Endothelial cell of umbilical vein (primary cell): ENCODE results near the gene SLC1A7. TPM values are rescaled to one million over a fixed set of nuclear protein-coding genes. Genes with fewer than 3 reads are reported as not detected.

ENCODE experiments used
- BruUV-seq: library from RNA; stranded (reverse); fragments of 400-500 nt; replicated peaks from 2 replicates; lab custom pipeline; 2021; lab: Mats Ljungman, UMichigan
- CTCF ChIA-PET: fragments of 300-600, 350-600 bp; sonication (Branson Sonifier 250); formaldehyde crosslinking; loops from one replicate; lab custom pipeline; 2021; ENCODE audit warnings: antibody characterized with exemption, inconsistent platforms; lab: Charles Lee
- POLR2A ChIA-PET: fragments of 300-600, 350-600 bp; sonication (Branson Sonifier 250); formaldehyde crosslinking; loops from one replicate; lab custom pipeline; 2021; ENCODE audit warnings: antibody characterized with exemption, inconsistent platforms; lab: Charles Lee
- DNase-seq: peaks from one replicate; pipeline ENCODE4 v3.0.0-alpha.2; 2011; ENCODE audit warnings: low read depth, low spot score
- FAIRE-seq: peaks from 2 replicates; lab custom pipeline; 2011; peaks lifted over from hg19 to GRCh38; lab: Jason Lieb, UNC
- H2AFZ ChIP-seq: 2 replicates; pipeline ENCODE4 v1.6.0; 2012; ENCODE audit warnings: low read depth, low read length, control low read depth, inconsistent platforms
- H3K27ac ChIP-seq: 2 replicates; pipeline ENCODE4 v1.5.1; 2011; ENCODE audit warnings: low read depth, mild to moderate bottlenecking, control low read depth, low read length, moderate library complexity; ENCODE audit not compliant: insufficient read depth
- H3K27me3 ChIP-seq, 2 experiments: 2 replicates each; pipeline versions ENCODE4 v1.6.0 to v1.6.1; 2011; ENCODE audit warnings: low read length in 2 of 2, mixed read lengths in 1 of 2; ENCODE audit not compliant: control insufficient read depth in 2 of 2, insufficient read depth in 2 of 2
- H3K36me3 ChIP-seq, 2 experiments: 2 replicates in 1 of 2; 3 replicates in 1 of 2; pipeline ENCODE4 v1.5.1; 2011; ENCODE audit warnings: low read length in 2 of 2, mild to moderate bottlenecking in 1 of 2, moderate library complexity in 1 of 2; ENCODE audit not compliant: control insufficient read depth in 2 of 2, insufficient read depth in 2 of 2; ENCODE audit errors: extremely low read depth in 1 of 2
- H3K4me1 ChIP-seq: 3 replicates; pipeline ENCODE4 v1.5.1; 2011; ENCODE audit warnings: mild to moderate bottlenecking, low read length; ENCODE audit not compliant: control insufficient read depth, insufficient read depth; ENCODE audit errors: extremely low read depth
- H3K4me2 ChIP-seq: 2 replicates; pipeline ENCODE4 v1.6.1; 2011; ENCODE audit warnings: low read length, control low read depth, mixed read lengths; ENCODE audit not compliant: insufficient read depth
- H3K4me3 ChIP-seq, 3 experiments: fragments of 200-600 bp in 1 of 3; sonication (generic), shearing (Covaris generic) in 1 of 3; replicated peaks in 1 of 3; 2 replicates each; pipeline ENCODE4 v1.5.1; 2011 to 2016; ENCODE audit warnings: control low read depth in 3 of 3, low read length in 3 of 3, mild to moderate bottlenecking in 2 of 3, inconsistent platforms in 1 of 3, low read depth in 1 of 3, moderate library complexity in 1 of 3; ENCODE audit not compliant: insufficient read depth in 1 of 3
- H3K79me2 ChIP-seq: 2 replicates; pipeline ENCODE4 v1.6.0; 2012; ENCODE audit warnings: low read length, inconsistent platforms; ENCODE audit not compliant: control insufficient read depth, insufficient read depth
- H3K9ac ChIP-seq: replicated peaks from 2 replicates; pipeline ENCODE3; 2011; ENCODE audit warnings: low read length, control low read depth; ENCODE audit not compliant: insufficient read depth; ENCODE audit errors: extremely low read depth
- H3K9me1 ChIP-seq: replicated peaks from 3 replicates; pipeline ENCODE4 v1.6.0; 2011; ENCODE audit warnings: mild to moderate bottlenecking, low read length; ENCODE audit not compliant: control insufficient read depth, insufficient read depth; ENCODE audit errors: extremely low read depth
- H3K9me3 ChIP-seq: replicated peaks from 2 replicates; pipeline ENCODE4 v1.5.1; 2012; ENCODE audit warnings: low read length, inconsistent platforms; ENCODE audit not compliant: control insufficient read depth, insufficient read depth
- H4K20me1 ChIP-seq: replicated peaks from 2 replicates; pipeline ENCODE3; 2011; ENCODE audit warnings: mild to moderate bottlenecking, low read length; ENCODE audit not compliant: control insufficient read depth, insufficient read depth; ENCODE audit errors: extremely low read depth
- EZH2 ChIP-seq: IDR thresholded peaks from 2 replicates; pipeline ENCODE4 v1.6.1; 2012; ENCODE audit warnings: borderline replicate concordance, low read depth, mild to moderate bottlenecking, moderate library complexity, low read length, inconsistent platforms; ENCODE audit not compliant: severe bottlenecking
- FOS ChIP-seq: IDR thresholded peaks from 2 replicates; pipeline ENCODE4 v1.6.1; 2011; ENCODE audit warnings: mild to moderate bottlenecking, low read length, moderate library complexity, borderline replicate concordance; ENCODE audit not compliant: insufficient read depth
- GATA2 ChIP-seq: IDR thresholded peaks from 2 replicates; pipeline ENCODE4 v1.7.0; 2011; ENCODE audit warnings: low read depth, mild to moderate bottlenecking, moderate library complexity, mixed read lengths, low read length; ENCODE audit not compliant: insufficient read length, insufficient read depth
- JUN ChIP-seq: IDR thresholded peaks from 2 replicates; pipeline ENCODE4 v1.6.1; 2011; ENCODE audit warnings: borderline replicate concordance, low read depth; ENCODE audit not compliant: insufficient read length, insufficient read depth
- MAX ChIP-seq: IDR thresholded peaks from 2 replicates; pipeline ENCODE4 v1.6.1; 2011; ENCODE audit not compliant: insufficient read depth, insufficient read length
- MYC ChIP-seq: IDR thresholded peaks from one replicate; pipeline ENCODE4 v1.6.1; 2011; ENCODE audit warnings: mild to moderate bottlenecking, low read depth, low read length
- POLR2A ChIP-seq: IDR thresholded peaks from 2 replicates; pipeline ENCODE4 v1.6.1; 2012; ENCODE audit warnings: low read depth, mild to moderate bottlenecking, control low read depth, low read length
- POLR2AphosphoS5 ChIP-seq: IDR thresholded peaks from 2 replicates; pipeline ENCODE4 v1.6.1; 2012; ENCODE audit warnings: low read depth, mild to moderate bottlenecking, control low read depth, low read length, moderate library complexity; ENCODE audit not compliant: insufficient read depth
- dilution Hi-C: fragments of 300-500 bp; cut with MboI; formaldehyde crosslinking; loops from one replicate; pipeline ENCODE4 v1.15.0; 2019; ENCODE audit warnings: low sequenced_read_pairs; ENCODE audit not compliant: extremely low pct_ligation_motif_present
- intact Hi-C: fragments of 100-400 bp; cut with micrococcal nuclease; formaldehyde crosslinking; loops from one replicate; pipeline ENCODE4 v1.10.0; 2022
- polyA plus RNA-seq, 4 experiments: library from polyadenylated mRNA; depleted of rRNA in 3 of 4; stranded (reverse) in 3 of 4; unstranded in 1 of 4; fragments of >200 nt; gene quantifications; 2 replicates each; pipeline versions ENCODE4 v1.2.1 to v1.2.3, GENCODE V29; 2011 to 2012; ENCODE audit warnings: missing spikeins in 1 of 4
- total RNA-seq: library from RNA; stranded (reverse); gene quantifications from 2 replicates; pipeline ENCODE4 v1.2.3, GENCODE V29; 2021
- TF ChIP-seq, protein P1 (sequence below), 2 donors: IDR thresholded peaks; 1 replicate in 1 of 2; 2 replicates in 1 of 2; pipeline ENCODE4 v1.5.1; 2011; ENCODE audit warnings: low read length in 2 of 2, mild to moderate bottlenecking in 2 of 2, moderate library complexity in 2 of 2, control low read depth in 1 of 2, inconsistent platforms in 1 of 2, low read depth in 1 of 2; ENCODE audit not compliant: insufficient read depth in 1 of 2; ENCODE audit errors: extremely low read depth in 1 of 2

The SLC1A7 gene
- total and polyA plus RNA-seq, 2 donors (not counting 3 experiments of a cell fraction or from before 2014, with no cell fraction given), result not detected

GRCh38 chr1:53121319-53122172 lies 20.9 kb downstream of the SLC1A7 start:
- no peak for FAIRE-seq

More at GRCh38 chr1:53121319-53122172, 20.9 kb downstream of the SLC1A7 start:
- ChIA-PET POLR2A (no interaction called here), CTCF (no interaction called here)
- no TSS peak for BruUV-seq
- TF ChIP-seq MYC, result no peak
- TF ChIP-seq FOS, result no peak
- no peak for TF ChIP-seq MAX
- no peak for TF ChIP-seq GATA2
- TF ChIP-seq, protein P1, sequence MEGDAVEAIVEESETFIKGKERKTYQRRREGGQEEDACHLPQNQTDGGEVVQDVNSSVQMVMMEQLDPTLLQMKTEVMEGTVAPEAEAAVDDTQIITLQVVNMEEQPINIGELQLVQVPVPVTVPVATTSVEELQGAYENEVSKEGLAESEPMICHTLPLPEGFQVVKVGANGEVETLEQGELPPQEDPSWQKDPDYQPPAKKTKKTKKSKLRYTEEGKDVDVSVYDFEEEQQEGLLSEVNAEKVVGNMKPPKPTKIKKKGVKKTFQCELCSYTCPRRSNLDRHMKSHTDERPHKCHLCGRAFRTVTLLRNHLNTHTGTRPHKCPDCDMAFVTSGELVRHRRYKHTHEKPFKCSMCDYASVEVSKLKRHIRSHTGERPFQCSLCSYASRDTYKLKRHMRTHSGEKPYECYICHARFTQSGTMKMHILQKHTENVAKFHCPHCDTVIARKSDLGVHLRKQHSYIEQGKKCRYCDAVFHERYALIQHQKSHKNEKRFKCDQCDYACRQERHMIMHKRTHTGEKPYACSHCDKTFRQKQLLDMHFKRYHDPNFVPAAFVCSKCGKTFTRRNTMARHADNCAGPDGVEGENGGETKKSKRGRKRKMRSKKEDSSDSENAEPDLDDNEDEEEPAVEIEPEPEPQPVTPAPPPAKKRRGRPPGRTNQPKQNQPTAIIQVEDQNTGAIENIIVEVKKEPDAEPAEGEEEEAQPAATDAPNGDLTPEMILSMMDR (IDR thresholded peaks at IDR 0.05; ENCODE audit: extremely low read depth in 1 of 2, insufficient read depth in 1 of 2, low read depth in 1 of 2, low read length in 2 of 2), result no peak
- no peak for TF ChIP-seq JUN
- no peak for TF ChIP-seq EZH2
- no peak for TF ChIP-seq POLR2A
- no peak for TF ChIP-seq POLR2AphosphoS5
- H3K79me2 ChIP-seq, result no peaks in the 10 kb centered on the region
- intact Hi-C loops (no loop called here), dilution Hi-C loops (no loop called here)
- H4K20me1 ChIP-seq, result no peaks in the 10 kb centered on the region
- DNase-seq, result no peak
- no peaks in the 10 kb centered on the region for H3K36me3 ChIP-seq
- H3K27me3 ChIP-seq, result peaks cover 0 to 7% of the 10 kb centered on the region in 2 experiments
- no peaks in the 10 kb centered on the region for H3K4me1 ChIP-seq
- no peak overlapping the region for H3K9ac ChIP-seq
- H3K4me2 ChIP-seq, result no peak overlapping the region
- H3K4me3 ChIP-seq, result no peak overlapping the region
- H2AFZ ChIP-seq, result no peak overlapping the region
- no peaks in the 10 kb centered on the region for H3K9me1 ChIP-seq
- no peak overlapping the region for H3K27ac ChIP-seq
- no peaks in the 10 kb centered on the region for H3K9me3 ChIP-seq
